H1 (cell line): ENCODE results near the gene ARMC10.
"Not testable (repeated sequence)": the region's sequence is repeated elsewhere in the genome, so short reads cannot be mapped to it uniquely, and the experiment has no call there.

Experiments used
- CEBPB ChIP-seq: IDR thresholded peaks from 2 replicates; pipeline ENCODE4 v1.6.1; 2012; ENCODE audit warnings: low read depth, low read length
- CHD2 ChIP-seq: IDR thresholded peaks from 2 replicates; pipeline ENCODE4 v1.6.1; 2012; ENCODE audit warnings: low read length, improper control_type of control experiment
- CHD7 ChIP-seq: fragments of 300-600 bp; sonication (generic); IDR thresholded peaks from 2 replicates; pipeline ENCODE4 v1.7.1; 2012; ENCODE audit warnings: low read length, moderate library complexity, mild to moderate bottlenecking, inconsistent platforms; ENCODE audit not compliant: insufficient replicate concordance

- TF ChIP-seq CEBPB, CHD2, CHD7: not testable (repeated sequence)
Observed at GRCh38 chr7:103056006-103056405, 18.9 kb upstream of the ARMC10 start.
